NCI-H146 (cell line): ENCODE data around the gene IZUMO2.
"Not testable (repeated sequence)": the region's sequence is repeated elsewhere in the genome, so short reads cannot be mapped to it uniquely, and the experiment has no call there.

Experiments used
- DNase-seq: peaks from one replicate; lab custom pipeline; 2025; lab: John Stamatoyannopoulos, UW

The IZUMO2 gene

DNA sequence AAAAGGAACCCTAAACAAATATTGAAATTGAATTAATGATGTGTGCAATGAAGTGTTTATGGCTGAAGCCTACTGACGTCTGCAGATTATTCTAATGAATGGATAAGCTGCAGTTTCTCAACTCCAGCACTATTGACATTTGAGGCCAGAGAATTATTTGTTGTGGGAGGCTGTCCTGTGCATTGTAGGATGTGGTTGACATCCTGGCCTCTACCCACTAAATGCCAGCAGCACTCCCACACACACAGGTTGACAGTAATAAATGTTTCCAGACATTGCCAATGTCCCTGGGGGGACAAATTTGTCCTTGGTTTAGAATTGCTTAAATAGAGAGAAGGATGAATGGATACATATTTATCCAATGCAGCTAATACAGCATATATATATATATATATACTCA, 21.1 kb upstream of the IZUMO2 start:
- no peak for DNase-seq

DNA sequence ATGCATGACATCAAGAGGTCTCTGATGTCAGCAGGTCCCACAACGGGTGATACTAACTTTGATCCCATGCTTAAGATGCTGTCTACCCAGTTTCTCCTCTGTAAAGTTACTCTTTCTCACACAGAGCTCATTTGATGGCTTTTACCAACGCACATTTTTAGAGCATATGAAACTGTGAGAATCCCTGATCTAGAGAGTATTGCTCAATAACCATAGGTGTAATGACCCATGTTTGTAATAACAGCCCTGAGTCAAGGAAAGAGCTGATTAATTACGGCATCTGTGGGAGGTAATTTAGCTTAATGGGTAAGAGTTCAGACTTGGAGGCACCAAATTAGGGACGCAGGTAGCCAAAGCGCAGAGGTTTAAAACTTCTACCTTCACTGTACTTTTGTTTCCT, 18.0 kb upstream of the IZUMO2 start:
- no peak for DNase-seq

DNA sequence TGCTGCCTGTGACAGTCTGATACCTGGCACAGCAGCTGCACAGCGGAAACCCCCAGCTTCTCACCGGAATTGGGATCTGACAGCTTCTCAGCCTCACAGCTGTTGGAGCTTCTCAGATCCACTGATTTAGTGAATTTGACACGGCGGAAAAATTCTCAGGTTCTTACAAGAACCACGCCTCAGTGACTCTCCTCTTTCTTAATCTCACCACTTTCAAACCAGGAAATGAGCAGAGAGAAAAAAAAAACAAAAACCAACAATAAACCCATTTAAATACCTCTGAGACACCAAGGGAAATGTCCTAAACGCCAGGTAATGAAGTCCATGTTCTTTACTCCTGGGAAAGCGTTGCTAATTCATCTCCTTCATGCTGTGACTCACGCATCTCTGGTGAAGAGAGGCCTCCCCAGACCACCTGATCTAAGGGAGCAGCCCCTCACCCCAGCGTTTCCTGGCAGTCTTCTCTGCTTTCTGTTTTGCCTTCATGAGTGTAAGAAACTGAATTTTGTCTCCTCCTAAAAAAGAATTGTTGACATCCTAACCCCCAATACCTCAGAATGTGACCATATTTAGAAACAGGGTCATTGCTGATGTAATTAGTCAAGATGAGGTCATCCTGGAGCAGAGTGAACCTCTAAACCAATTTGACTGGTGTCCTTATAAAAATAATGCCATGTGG, 15.9 kb upstream of the IZUMO2 start:
- no peak for DNase-seq

DNA sequence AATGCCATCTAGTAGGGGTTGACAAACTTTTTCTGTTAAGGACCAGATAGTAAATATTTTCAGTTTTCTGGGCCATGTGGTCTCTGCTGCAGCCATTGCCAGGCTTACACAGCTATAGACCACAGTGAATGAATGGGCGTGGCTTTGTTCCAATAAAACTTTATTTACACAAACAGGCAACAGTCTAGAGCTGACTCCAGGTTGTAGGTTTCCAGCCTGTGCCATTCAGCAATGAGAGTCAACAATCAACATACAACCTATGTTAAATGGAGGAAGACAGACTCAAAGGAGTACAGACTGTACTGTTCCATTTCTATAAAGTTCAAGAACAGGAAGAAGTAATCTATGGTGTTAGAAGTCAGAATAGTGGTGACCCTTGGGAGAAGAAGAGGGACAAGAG, 15.2 kb upstream of the IZUMO2 start:
- DNase-seq = no peak

DNA sequence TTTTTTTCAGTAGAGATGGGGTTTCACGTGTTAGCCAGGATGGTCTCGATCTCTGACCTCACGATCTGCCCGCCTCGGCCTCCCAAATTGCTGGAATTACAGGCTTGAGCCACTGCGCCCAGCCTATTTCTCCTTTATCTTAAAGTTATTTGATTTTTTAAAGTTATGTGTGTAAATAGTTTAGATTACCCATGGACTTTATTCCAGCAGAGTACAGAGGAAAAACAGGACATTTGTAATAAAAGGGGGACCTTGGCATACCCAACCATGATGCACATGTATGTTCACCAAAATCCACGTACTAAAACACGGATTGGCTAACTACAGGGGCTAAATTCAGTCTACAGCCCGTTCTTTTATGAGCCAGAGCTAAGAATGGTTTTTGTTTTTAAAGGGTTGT, 13.7 kb upstream of the IZUMO2 start:
- DNase-seq = no peak

DNA sequence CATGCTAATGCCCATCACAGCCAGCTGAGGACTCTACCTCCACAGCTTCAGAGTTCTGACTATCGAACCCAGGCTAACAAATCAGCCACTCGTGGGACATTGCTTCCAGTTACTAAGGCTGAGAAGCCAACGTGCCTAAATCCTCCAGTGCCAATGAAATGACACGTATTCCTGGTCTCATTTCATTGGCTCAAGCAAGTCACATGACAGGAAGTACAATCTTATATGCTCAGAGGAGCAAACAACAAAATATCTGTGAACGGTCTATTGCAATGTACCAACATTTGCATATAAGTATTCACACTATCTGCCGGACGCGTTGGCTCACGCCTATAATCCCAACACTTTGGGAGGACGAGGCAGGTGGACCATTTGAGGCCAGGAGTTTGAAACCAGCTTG, 12.8 kb upstream of the IZUMO2 start:
- DNase-seq = no peak

DNA sequence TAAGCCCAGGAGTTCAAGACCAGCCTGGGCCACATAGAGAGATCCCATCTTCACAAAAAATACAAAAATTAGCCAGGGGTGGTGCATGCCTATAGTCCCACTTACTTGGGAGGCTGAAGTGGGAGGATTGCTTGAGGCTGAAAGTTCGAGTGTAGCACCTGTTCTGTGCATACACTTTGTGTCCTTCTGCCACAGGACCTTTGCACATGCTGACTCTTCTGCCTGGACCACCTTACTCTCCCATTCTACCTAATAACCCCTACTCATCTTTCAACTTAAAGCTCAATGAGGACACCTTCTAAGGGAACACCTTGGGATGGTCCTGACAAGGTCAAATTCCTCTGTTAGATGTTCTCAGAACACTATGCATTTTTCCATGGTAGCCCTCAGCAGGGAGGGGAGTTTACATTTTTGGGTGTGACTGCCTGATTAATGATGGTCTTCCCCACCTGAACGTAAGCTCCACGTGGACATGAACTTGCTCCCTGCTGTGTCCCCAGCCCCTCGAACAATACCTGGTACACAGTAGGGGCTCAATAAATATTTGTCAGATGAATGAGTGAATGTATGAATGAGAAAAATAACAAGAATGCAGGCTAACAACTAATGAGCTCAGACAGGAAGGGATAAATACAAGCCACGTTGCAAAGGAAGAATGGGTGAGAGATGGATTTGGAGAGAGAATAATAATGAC, 11.2 kb upstream of the IZUMO2 start:
- DNase-seq = peak; percentile 48

DNA sequence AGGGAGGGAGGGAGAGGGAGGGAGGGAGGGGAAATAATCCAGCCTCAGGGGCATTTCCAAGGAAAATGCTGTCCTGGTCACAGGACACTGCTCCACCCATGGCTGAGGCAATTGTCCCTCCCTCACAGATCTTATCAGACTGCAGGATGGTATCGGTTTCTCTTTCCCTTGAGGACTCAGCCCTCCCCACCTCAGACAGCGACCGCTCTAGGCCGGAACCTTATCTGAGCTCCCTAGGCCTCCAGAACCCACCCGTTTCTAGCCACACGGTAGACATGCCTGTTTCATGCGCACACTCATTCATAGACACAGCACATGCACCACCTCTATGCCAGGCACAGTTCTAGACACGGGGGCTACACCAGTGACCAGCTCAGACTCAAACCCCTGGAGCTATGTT, 10.0 kb upstream of the IZUMO2 start:
- no peak for DNase-seq

DNA sequence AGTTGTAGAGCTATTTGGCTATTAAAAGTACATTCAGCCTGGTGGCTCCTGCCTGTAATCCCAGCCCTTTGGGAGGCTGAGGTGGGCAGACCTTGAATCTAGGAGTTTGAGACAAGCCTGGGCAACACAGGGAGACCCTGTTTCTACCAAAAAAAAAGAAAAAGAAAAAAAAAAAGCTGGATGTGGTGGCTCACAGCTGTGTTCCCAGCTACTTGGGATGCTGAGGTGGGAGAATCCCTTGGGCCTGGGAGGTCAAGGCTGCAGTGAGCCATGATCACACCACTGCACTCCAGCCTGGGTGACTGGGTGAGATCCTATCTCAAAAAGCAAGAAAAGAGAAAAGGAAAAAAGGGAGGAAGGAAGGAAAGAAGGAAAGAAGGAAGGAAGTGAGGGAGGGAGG, 9.6 kb upstream of the IZUMO2 start:
- no peak for DNase-seq

DNA sequence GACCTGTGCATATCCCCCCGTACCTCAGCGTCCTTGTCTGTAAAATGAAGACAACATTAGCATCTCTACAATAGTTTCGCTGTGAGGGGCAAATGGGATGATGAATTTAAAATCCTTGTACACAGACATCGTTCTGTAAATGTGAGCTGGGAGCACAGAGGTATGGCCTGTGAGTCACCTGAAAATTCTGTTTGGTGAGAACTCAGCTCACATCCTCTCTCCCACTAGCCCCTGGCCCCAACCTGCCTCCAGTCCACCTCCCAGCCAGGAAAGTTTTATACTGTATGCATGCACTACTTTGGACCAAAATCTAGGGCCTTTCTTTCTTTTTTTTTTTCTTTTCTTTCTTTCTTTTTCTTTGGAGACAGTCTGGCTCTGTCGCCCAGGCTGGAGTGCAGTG, 8.7 kb upstream of the IZUMO2 start:
- DNase-seq = no peak

DNA sequence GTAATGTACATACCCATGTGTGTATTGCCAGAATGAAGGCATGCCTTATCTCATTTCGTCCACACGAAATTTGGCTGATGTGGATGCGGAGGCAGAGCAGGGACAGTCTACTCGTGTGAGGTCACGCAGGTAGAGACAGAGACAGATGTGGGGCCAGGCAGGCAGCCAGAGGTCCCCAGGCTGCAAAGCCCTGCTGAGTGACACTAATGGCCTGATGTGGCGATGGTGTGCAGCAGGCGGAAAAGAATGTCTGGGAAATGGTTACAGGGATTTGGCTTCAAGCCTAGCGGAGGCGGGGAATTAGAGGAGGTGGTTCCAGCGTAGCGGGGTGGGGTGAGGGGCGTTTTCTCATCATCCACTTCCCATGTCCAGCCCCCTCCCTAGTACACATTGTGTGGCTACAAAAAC, 4.2 kb upstream of the IZUMO2 start:
- peak; percentile 14 for DNase-seq

DNA sequence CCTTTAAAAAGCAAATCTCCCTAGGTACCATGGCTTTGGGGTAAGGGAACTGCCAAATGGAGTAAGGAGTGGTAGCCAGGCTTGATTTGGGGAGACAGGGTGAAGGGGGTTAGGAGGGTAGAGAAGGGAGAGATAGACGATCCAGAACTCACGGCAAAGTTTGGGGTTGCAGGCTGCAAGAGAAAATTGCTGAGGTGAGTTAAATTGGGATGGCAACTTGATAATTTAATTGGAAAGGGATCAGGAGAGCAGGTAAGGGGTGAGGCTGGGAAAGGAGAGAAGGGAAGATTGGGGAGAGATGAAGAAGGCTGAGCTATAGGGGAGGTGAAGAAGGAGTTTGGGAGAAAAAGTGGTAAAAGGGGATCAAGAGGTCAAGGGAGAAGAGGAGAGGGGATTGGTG, 4.0 kb downstream of the IZUMO2 start:
- no peak for DNase-seq

DNA sequence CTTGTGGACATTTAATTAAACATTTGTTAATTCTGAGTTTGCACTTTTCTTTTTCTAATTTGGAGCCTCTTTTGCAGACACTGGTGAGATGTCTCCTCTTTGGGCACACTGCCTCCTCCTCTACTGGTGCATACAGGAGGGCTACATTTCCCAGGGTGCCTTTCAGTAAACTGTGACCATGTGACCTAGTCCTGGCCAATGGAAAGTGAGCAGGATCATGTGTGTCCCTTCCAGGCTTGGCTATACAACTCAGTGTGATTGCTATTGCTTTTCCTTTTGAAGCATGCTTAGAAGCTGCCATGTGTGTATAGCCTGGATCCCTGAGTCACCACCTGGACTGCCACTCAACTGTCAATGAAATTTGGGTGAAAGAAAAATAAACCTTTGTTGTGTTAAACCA, 4.5 kb downstream of the IZUMO2 start:
- no peak for DNase-seq

DNA sequence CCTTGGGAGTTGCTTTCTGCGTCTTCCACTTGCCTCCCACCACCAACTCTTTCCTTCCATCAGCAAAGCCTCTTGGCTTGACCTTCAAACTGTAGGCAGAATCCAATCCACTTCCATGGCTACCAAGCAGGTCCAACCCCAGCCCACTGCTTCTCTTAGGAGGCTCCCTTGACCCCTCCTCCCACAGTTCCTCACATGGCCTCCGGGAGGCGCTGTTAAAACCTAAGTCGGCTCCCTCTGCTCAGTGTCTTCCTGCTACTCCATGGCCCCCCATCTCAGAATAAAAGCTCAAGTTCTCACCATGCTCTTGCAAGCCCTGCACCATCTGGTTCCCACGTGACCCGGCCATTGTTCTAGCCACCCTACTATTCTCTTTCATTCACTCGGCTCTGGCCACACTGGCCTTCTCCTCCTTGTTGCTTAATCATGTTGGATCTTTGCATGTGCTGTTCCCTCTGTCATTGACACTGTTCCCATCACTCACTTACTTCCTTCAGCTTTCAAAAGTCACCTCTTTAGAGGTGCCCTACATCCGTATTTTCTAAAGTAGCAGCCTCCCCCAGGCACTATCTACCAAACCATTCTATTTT, 7.5 kb downstream of the IZUMO2 start:
- no peak for DNase-seq

DNA sequence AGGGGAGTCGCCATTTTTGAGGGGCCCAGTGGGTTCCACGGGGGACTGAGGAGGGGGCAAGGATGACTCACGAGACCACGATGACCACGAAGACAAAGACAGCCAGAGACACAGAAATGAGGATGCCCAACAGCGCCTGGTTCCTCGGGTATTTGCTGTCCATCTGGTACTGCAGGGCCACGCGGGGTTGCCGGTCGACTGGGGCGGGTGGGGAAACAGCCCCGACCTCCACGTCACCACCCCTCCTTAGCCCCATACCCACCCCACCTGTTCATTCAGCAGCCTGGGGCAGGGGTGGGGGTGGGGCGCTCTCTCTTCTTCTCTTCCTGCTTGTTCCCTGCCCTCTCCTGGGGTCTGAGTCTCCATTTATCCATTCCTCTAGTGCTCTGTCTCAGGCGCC, 8.6 kb downstream of the IZUMO2 start:
- DNase-seq = no peak

DNA sequence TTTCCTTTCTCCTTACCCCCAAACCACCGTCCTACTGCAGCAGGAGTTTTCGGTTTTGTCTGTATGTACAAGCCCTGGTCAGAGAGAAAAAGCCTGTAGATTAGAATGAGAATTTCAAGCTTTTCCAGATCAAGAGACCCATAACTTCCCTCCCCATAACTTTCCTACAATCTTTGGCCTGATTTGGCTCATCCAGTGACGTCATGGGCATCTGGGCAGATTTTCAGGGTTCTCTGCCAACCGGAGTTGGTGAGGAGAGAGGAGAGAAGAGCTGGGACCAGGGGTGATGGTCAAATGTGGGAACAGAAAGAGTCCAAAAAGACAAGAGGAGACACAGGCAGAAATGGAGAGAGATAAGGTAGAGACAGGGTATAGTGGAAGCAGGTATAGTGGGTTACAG, 10.5 kb downstream of the IZUMO2 start:
- DNase-seq = no peak

DNA sequence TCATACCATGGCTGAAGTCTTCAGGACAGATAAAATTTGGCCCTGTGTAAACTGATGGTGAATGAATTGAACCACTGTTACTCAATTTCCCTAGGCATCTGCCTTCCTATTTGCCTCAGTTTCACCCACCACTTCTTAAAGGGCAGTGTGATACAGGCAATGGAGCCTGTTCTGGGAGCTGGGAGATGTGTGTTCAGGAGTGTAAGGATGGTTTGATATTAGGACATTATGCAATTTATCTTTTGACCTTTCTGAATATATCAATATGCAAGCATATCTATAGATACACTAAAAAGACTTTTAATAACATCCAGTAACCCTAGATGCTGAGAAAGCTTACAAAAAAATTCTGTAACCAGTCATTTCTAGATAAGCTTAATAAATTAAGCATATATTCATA, 14.6 kb downstream of the IZUMO2 start:
- no peak for DNase-seq

DNA sequence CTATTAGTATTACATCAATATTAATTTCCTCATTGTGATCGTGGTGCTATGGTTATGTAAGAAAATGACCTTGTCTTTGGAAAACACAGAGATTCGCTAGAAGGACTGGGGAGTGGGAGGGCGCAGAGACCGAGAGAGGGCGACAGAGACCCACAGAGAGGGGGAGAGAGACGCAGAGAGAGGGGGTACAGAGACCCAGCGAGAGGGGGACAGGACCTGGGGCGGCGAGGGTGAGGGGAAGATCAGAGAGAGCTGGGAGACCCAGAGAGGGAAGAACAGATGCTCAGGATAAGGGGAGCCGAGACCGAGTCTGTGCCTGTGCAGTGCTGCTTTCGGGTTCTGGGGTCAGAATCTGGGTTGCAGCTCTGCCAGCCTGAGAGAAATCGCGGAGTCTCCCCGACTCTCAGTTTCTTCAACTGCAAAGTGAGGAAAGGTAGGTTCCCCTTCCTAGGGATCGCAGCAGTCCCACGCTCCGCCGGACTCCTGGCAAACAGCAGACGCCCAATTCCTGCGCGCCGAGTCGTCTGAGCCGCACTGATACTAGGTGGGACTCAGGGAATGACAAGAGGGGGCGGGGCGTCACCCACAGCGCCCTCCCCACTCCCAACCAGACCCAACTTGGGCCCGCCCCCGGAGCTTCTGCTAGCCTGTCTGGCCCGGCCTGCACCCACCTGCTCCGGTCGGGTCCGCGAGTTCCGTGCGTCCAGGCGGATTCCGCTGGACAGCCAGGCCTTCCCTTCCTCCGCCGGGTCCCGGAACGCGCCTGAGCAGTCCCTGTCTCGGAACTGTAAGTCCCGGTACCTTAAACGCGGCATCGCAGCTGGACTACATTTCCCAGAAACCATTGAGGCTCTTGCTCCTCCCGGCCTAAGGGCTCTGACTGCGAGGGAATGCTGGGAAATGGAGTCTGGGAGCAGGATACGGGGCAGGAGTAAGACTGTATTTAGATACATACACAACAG, 15.3 kb downstream of the IZUMO2 start:
- DNase-seq = peak; percentile 77

DNA sequence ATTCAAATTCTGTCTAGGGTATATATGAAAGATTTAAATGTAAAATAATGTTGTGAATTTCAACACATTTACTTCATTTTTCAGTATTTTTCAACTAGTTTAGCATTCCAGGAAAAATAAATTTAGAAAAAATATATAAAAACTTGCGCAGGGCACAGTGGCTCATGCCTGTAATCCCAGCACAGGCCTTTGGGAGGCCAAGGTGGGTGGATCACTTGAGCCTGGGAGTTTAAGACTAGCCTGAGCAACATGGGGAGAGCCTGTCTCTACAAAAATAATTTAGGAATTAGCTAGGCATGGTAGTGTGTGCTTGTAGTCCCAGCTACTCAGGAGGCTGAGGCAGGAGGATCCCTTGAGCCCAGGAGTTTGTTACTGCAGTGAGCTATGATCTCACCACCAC, 21.2 kb downstream of the IZUMO2 start:
- DNase-seq = not testable (repeated sequence)

DNA sequence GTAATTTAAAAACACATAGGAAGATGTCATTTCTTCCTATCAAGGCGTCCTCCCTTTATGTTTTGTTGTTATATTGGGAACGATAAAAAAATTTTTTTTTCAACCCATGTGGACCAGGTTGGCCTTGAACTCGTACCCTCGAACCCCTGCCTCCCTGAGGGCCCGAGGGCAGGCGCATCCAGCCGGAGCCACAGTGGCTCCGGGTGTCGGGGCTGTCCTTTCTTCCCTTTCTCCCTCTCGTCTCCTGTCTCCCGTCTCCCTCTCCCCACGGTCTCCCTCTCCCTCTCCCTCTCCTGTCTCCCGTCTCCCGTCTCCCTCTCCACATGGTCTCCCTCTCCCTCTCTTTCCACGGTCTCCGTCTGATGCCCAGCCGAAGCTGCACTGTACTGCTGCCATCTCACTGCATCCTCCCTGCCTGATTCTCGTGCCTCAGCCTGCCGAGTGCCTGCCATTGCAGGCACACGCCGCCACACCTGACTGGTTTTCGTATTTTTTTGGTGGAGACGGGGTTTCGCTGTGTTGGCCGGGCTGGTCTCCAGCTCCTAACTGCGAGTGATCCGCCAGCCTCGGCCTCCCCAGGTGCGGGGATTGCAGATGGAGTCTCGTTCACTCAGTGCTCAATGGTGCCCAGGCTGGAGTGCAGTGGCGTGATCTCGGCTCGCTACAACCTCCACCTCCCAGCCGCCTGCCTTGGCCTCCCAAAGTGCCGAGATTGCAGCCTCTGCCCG, 22.8 kb downstream of the IZUMO2 start:
- DNase-seq = not testable (repeated sequence)

DNA sequence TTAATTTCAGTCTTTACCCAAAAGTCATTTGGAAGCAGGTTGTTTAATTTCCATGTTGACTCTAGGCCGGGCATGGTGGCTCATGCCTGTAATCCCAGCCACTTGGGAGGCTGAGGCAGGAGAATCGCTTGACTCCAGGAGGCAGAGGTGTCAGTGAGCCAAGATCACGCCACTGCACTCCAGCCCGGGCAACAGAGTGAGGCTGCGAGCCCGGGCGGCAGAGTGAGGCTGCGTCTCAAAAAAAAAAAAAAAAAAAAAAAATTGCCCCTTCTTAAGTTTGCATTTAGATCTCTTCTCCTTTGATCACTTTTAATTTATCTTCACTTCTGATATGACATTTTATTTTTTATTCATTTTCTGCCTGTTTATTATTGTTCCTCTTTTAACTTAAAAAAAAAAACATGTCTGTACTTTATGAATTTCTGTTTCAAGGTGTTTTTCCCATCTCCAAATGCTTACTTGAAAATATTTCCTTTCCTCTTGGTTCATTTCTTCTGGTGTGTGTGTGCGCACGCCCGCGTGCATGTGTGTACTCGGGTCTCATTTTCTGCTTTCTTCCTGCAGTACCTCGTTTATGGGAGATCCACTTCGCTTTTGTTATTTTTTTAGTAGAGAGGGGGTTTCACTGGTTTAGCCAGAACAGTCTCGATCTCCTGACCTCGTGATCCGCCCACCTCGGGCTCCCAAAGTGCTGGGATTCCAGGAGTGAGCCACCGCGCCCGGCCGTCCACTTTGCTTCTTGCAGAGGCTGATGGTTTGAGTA, 26.3 kb downstream of the IZUMO2 start:
- DNase-seq = not testable (repeated sequence)
